Stimulated activated CD4-positive, alpha-beta T cell treated with anti-CD3 and anti-CD28 coated beads, Interleukin-4, amount 100 ng/mL, for 4 hours (primary cell): Measurements from ENCODE around the gene AKAP9.
"Not testable (repeated sequence)": the region's sequence is repeated elsewhere in the genome, so short reads cannot be mapped to it uniquely, and the experiment has no call there.

Experiments used
- DNase-seq, 2 experiments: peaks; one replicate each; pipeline ENCODE4 v3.0.0-alpha.2; 2020

AKAP9 gene

GRCh38 chr7:92020636-92021035 lies 80.0 kb downstream of the AKAP9 start:
- DNase-seq = no peak

GRCh38 chr7:92025260-92025659 lies 84.6 kb downstream of the AKAP9 start:
- no peak for DNase-seq

GRCh38 chr7:92026635-92027034 lies 86.0 kb downstream of the AKAP9 start:
- not testable (repeated sequence) for DNase-seq

GRCh38 chr7:92027128-92027527 lies 86.5 kb downstream of the AKAP9 start:
- DNase-seq = not testable (repeated sequence)

- DNase-seq = no peak
Observed at GRCh38 chr7:92028226-92028625, 87.6 kb downstream of the AKAP9 start.

- DNase-seq = no peak
Observed at GRCh38 chr7:92028686-92029085, 88.0 kb downstream of the AKAP9 start.

- no peak for DNase-seq
Observed at GRCh38 chr7:92034116-92034515, 93.5 kb downstream of the AKAP9 start.

GRCh38 chr7:92035576-92035975 lies 94.9 kb downstream of the AKAP9 start:
- no peak for DNase-seq

- no peak for DNase-seq
Observed at GRCh38 chr7:92039900-92040299, 99.2 kb downstream of the AKAP9 start.

GRCh38 chr7:92042056-92042737 lies 101.5 kb downstream of the AKAP9 start:
- no peak for DNase-seq

- no peak for DNase-seq
Observed at GRCh38 chr7:92043098-92043497, 102.4 kb downstream of the AKAP9 start.

- no peak for DNase-seq
Observed at GRCh38 chr7:92043637-92044036, 103.0 kb downstream of the AKAP9 start.

- no peak for DNase-seq
Observed at GRCh38 chr7:92044148-92044547, 103.5 kb downstream of the AKAP9 start.

- no peak for DNase-seq
Observed at GRCh38 chr7:92044940-92045339, 104.3 kb downstream of the AKAP9 start.

GRCh38 chr7:92051655-92052054 lies 111.0 kb downstream of the AKAP9 start:
- DNase-seq = no peak

GRCh38 chr7:92052159-92052558 lies 111.5 kb downstream of the AKAP9 start:
- no peak for DNase-seq

GRCh38 chr7:92052684-92053083 lies 112.0 kb downstream of the AKAP9 start:
- DNase-seq = no peak

- no peak for DNase-seq
Observed at GRCh38 chr7:92053312-92053711, 112.7 kb downstream of the AKAP9 start.

GRCh38 chr7:92056286-92056685 lies 115.6 kb downstream of the AKAP9 start:
- no peak for DNase-seq

- DNase-seq = no peak
Observed at GRCh38 chr7:92057375-92057774, 116.7 kb downstream of the AKAP9 start.

- no peak for DNase-seq
Observed at GRCh38 chr7:92058040-92058439, 117.4 kb downstream of the AKAP9 start.

GRCh38 chr7:92058899-92059298 lies 118.2 kb downstream of the AKAP9 start:
- no peak for DNase-seq

- no peak for DNase-seq
Observed at GRCh38 chr7:92061154-92061553, 120.5 kb downstream of the AKAP9 start.

GRCh38 chr7:92064438-92065029 lies 123.9 kb downstream of the AKAP9 start:
- no peak for DNase-seq

GRCh38 chr7:92071032-92071431 lies 130.4 kb downstream of the AKAP9 start:
- DNase-seq = no peak
